SHP77 (cell line): Measurements from ENCODE around the gene RAB3GAP2.
"Not testable (repeated sequence)": the region's sequence is repeated elsewhere in the genome, so short reads cannot be mapped to it uniquely, and the experiment has no call there.

Experiments used
- DNase-seq, 2 experiments: peaks; one replicate each; lab custom pipeline; 2025; lab: John Stamatoyannopoulos, UW

Gene RAB3GAP2

GRCh38 chr1:220137019-220137786, 135.1 kb downstream of the RAB3GAP2 start:
- no peak for DNase-seq

GRCh38 chr1:220135755-220136154, 136.5 kb downstream of the RAB3GAP2 start:
- DNase-seq = no peak

- DNase-seq = no peak
Measured at GRCh38 chr1:220129479-220130210, 142.6 kb downstream of the RAB3GAP2 start.

- no peak for DNase-seq
Measured at GRCh38 chr1:220127076-220127475, 145.2 kb downstream of the RAB3GAP2 start.

GRCh38 chr1:220124542-220124941, 147.7 kb downstream of the RAB3GAP2 start:
- DNase-seq = no peak

GRCh38 chr1:220123889-220124288, 148.4 kb downstream of the RAB3GAP2 start:
- peak; percentile 16 to 27 for DNase-seq

- no peak for DNase-seq
Measured at GRCh38 chr1:220123066-220123465, 149.2 kb downstream of the RAB3GAP2 start.

GRCh38 chr1:220121791-220122530, 150.3 kb downstream of the RAB3GAP2 start:
- DNase-seq = no peak

GRCh38 chr1:220119043-220119512, 153.2 kb downstream of the RAB3GAP2 start:
- DNase-seq = no peak

GRCh38 chr1:220113136-220113695, 159.0 kb downstream of the RAB3GAP2 start:
- DNase-seq = peak in 1 of 2 experiments; percentile 11

- DNase-seq = not testable (repeated sequence)
Measured at GRCh38 chr1:220112600-220112999, 159.7 kb downstream of the RAB3GAP2 start.

- DNase-seq = not testable (repeated sequence)
Measured at GRCh38 chr1:220110473-220110872, 161.8 kb downstream of the RAB3GAP2 start.

- no peak for DNase-seq
Measured at GRCh38 chr1:220099826-220100225, 172.4 kb downstream of the RAB3GAP2 start.
